ENCODE data around the gene PDS5A. TPM values are rescaled to one million over a fixed set of nuclear protein-coding genes. Genes with fewer than 3 reads are reported as not detected.

Gene PDS5A
- polyA plus RNA-seq, 3 donors = 14.2 to 19.4 (median 17.7) TPM

GRCh38 chr4:39855909-39856512 is 121.7 kb downstream of the PDS5A start:
- no peak for DNase-seq
- no peaks in the 10 kb centered on the region for H3K79me2 ChIP-seq (ENCODE audit: insufficient read depth, low read length)
- WGBS (ENCODE audit: insufficient coverage) = no CpG with 5 or more reads among the region's 1 CpG
- H3K36me3 ChIP-seq (replicated peaks in 1 of 2; ENCODE audit: control insufficient read depth in 1 of 2, insufficient read depth in 2 of 2, low read length in 2 of 2) = peaks cover 51 to 91% of the 10 kb centered on the region in 2 donors
- no peaks in the 10 kb centered on the region for H3K4me1 Mint-ChIP-seq
- no peak overlapping the region for H3K27ac ChIP-seq (ENCODE audit: low read depth in 1 of 2, low read length in 2 of 2)
- no peak overlapping the region for H3K9ac ChIP-seq (ENCODE audit: insufficient read depth, low read length, poor library complexity, severe bottlenecking)
- no peak overlapping the region for H3K4me2 ChIP-seq (replicated peaks; ENCODE audit: extremely low read depth, low read length, poor library complexity, severe bottlenecking)
- H3K9me3 Mint-ChIP-seq = peaks cover 4 to 17% (median 12%) of the 10 kb centered on the region in 7 donors
- no peaks in the 10 kb centered on the region for H4K20me1 ChIP-seq (ENCODE audit: insufficient read depth, low read length)
- H3K27me3 Mint-ChIP-seq (ENCODE audit: low read depth in 3 of 3) = peaks cover 0 to 2% (median 1%) of the 10 kb centered on the region in 3 donors
- H3K4me3 ChIP-seq (replicated peaks in 1 of 3; ENCODE audit: low read depth in 2 of 3, low read length in 3 of 3) = no peak overlapping the region
- H3K27ac Mint-ChIP-seq = no peak overlapping the region
- H3K9me3 ChIP-seq (replicated peaks in 1 of 2; ENCODE audit: control insufficient read depth in 1 of 2, insufficient read depth in 1 of 2, low read length in 2 of 2) = peaks cover 5 to 11% of the 10 kb centered on the region in 2 donors
- H2AFZ ChIP-seq (ENCODE audit: insufficient read depth, low read depth, low read length, poor library complexity, severe bottlenecking) = no peak overlapping the region
- no peak overlapping the region for H3K4me3 Mint-ChIP-seq
- peaks cover 76 to 89% of the 10 kb centered on the region in 2 donors for H3K36me3 Mint-ChIP-seq
- H3K4me1 ChIP-seq (ENCODE audit: control insufficient read depth in 1 of 2, insufficient read depth in 2 of 2, low read length in 2 of 2) = no peaks in the 10 kb centered on the region
- no peak for TF ChIP-seq CTCF (IDR thresholded peaks at IDR 0.05)
- intact Hi-C loops (cut with micrococcal nuclease) = no loop called here
- no peaks in the 10 kb centered on the region for H3K27me3 ChIP-seq (ENCODE audit: control insufficient read depth in 2 of 2, insufficient read depth in 2 of 2, low read length in 2 of 2)

- no peak overlapping the region for H3K9ac ChIP-seq (ENCODE audit: insufficient read depth, low read length, poor library complexity, severe bottlenecking)
- H3K36me3 ChIP-seq (replicated peaks in 1 of 2; ENCODE audit: control insufficient read depth in 1 of 2, insufficient read depth in 2 of 2, low read length in 2 of 2) = peaks cover 49 to 90% of the 10 kb centered on the region in 2 donors
- 100% methylated on average over 2 of the region's 4 CpGs for WGBS (ENCODE audit: insufficient coverage)
- Mint-ChIP-seq H3K9me3 (peaks cover 4 to 17% (median 12%) of the 10 kb centered on the region in 7 donors), H3K36me3 (peaks cover 65 to 77% of the 10 kb centered on the region in 2 donors), H3K27ac (no peak overlapping the region), H3K4me3 (no peak overlapping the region), H3K27me3 (ENCODE audit: low read depth in 3 of 3) (peaks cover 0 to 1% (median 0%) of the 10 kb centered on the region in 3 donors), H3K4me1 (no peaks in the 10 kb centered on the region)
- no peak overlapping the region for H3K4me2 ChIP-seq (replicated peaks; ENCODE audit: extremely low read depth, low read length, poor library complexity, severe bottlenecking)
- no peak overlapping the region for H3K4me3 ChIP-seq (replicated peaks in 1 of 3; ENCODE audit: low read depth in 2 of 3, low read length in 3 of 3)
- no peak for TF ChIP-seq CTCF (IDR thresholded peaks at IDR 0.05)
- H2AFZ ChIP-seq (ENCODE audit: insufficient read depth, low read depth, low read length, poor library complexity, severe bottlenecking) = no peak overlapping the region
- no peaks in the 10 kb centered on the region for H3K27me3 ChIP-seq (ENCODE audit: control insufficient read depth in 2 of 2, insufficient read depth in 2 of 2, low read length in 2 of 2)
- no peaks in the 10 kb centered on the region for H3K4me1 ChIP-seq (ENCODE audit: control insufficient read depth in 1 of 2, insufficient read depth in 2 of 2, low read length in 2 of 2)
- DNase-seq = no peak
- no peak overlapping the region for H3K27ac ChIP-seq (ENCODE audit: low read depth in 1 of 2, low read length in 2 of 2)
- no peaks in the 10 kb centered on the region for H4K20me1 ChIP-seq (ENCODE audit: insufficient read depth, low read length)
- intact Hi-C loops (cut with micrococcal nuclease) = no loop called here
- peaks cover 5 to 11% of the 10 kb centered on the region in 2 donors for H3K9me3 ChIP-seq (replicated peaks in 1 of 2; ENCODE audit: control insufficient read depth in 1 of 2, insufficient read depth in 1 of 2, low read length in 2 of 2)
- H3K79me2 ChIP-seq (ENCODE audit: insufficient read depth, low read length) = no peaks in the 10 kb centered on the region
Measured at GRCh38 chr4:39852636-39853035, 125.1 kb downstream of the PDS5A start.
